Measurements from ENCODE around the gene GLRX3. TPM values are rescaled to one million over a fixed set of nuclear protein-coding genes. Genes with fewer than 3 reads are reported as not detected.

The GLRX3 gene
- total and polyA plus RNA-seq, 2 experiments from 2014 or later, result 141 to 201 TPM

GRCh38 chr10:130227883-130228282, 91.7 kb downstream of the GLRX3 start:
- no peak for TF ChIP-seq ETS1 (IDR thresholded peaks at IDR 0.05)
- TF ChIP-seq ZNF331 (CRISPR knock-in tag; IDR thresholded peaks at IDR 0.05; ENCODE audit: low read depth), result peak; percentile 87
- no peak overlapping the region for H3K4me2 ChIP-seq
- Mint-ChIP-seq H3K36me3 (ENCODE audit: low read depth) (peaks cover 44% of the 10 kb centered on the region), H3K4me1 (no peaks in the 10 kb centered on the region), H3K27me3 (ENCODE audit: insufficient read depth, low read depth, poor library complexity) (no peaks in the 10 kb centered on the region), H3K4me3 (no peak overlapping the region), H3K27ac (no peak overlapping the region), H3K9me3 (peaks cover 97% of the 10 kb centered on the region)
- no peaks in the 10 kb centered on the region for H3K9me2 ChIP-seq (ENCODE audit: insufficient read depth)
- H3K79me2 ChIP-seq (replicated peaks; ENCODE audit: insufficient read depth), result no peaks in the 10 kb centered on the region
- no peaks in the 10 kb centered on the region for H3K27me3 ChIP-seq (ENCODE audit: insufficient read depth)
- DNase-seq (ENCODE audit: low spot score) (no peak), ATAC-seq (no peak)
- H4K20me1 ChIP-seq (replicated peaks; ENCODE audit: insufficient read depth), result no peaks in the 10 kb centered on the region
- no peaks in the 10 kb centered on the region for H3F3A ChIP-seq (replicated peaks; ENCODE audit: low read depth)
- peaks cover 7% of the 10 kb centered on the region; the same call in 1 of the 2 replicates for H3K36me3 ChIP-seq (ENCODE audit: insufficient read depth)
- H3K4me3 ChIP-seq, result no peak overlapping the region
- no peak overlapping the region for H3K27ac ChIP-seq (ENCODE audit: low read depth)
- H2AFZ ChIP-seq, result no peak overlapping the region
- no peaks in the 10 kb centered on the region for H3K4me1 ChIP-seq (ENCODE audit: insufficient read depth)

Other genes starting within 250 kb of the GLRX3 start
- gene EBF3, start 172.1 kb upstream of the GLRX3 start, total RNA-seq (2014; rRNA removed; shearing (Covaris generic)), result 0.23 and 0.49 TPM in 2 replicates
- gene EBF3, start 172.1 kb upstream of the GLRX3 start, polyA plus RNA-seq (2016; fragmentation: Nextera tagmentation; extraction: Ambion mirVana), result 0.12 and 0.27 TPM in 2 replicates
- 0.21 and 0.62 TPM in 2 replicates for gene C10orf143, start 25.6 kb upstream of the GLRX3 start, total RNA-seq (2014; rRNA removed; shearing (Covaris generic))
- gene C10orf143, start 25.6 kb upstream of the GLRX3 start, polyA plus RNA-seq (2016; fragmentation: Nextera tagmentation; extraction: Ambion mirVana), result 3.7 and 4.8 TPM in 2 replicates